ENCODE measurements around the gene HEPACAM. TPM values are rescaled to one million over a fixed set of nuclear protein-coding genes. Genes with fewer than 3 reads are reported as not detected.

The HEPACAM gene
- total RNA-seq, 4 donors from 2014 or later = 8.7 to 18.4 (median 15.3) TPM

DNA sequence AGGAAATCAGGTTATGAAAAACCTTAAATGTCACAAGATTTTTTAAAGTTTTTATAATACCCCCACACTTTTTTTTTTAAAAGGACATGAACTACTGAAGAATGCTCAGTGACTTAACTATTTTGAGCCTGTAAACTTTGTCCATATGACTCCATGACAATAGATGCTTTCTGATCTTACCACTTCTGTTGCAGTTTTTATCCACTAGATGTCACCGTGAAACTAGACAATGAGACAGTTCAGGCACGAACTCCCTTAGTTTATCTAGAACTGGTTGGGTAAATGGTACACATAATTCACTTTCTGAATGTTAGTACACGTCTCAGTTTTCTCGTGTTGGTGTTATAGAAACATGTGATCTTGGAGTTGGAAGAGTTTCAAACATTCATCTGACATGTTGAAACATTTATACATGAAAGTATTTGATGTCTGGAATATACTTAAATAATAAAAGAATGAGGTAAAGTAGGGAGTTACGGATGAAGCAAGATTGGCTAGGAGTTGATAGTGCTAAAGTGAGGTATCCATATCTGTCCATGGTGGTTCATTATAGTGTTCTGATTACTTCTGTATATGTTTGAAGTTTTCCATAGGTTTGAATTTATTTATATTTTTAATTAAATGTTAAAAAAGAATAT, 26.2 kb upstream of the HEPACAM start:
- TF ChIP-seq, protein P1, sequence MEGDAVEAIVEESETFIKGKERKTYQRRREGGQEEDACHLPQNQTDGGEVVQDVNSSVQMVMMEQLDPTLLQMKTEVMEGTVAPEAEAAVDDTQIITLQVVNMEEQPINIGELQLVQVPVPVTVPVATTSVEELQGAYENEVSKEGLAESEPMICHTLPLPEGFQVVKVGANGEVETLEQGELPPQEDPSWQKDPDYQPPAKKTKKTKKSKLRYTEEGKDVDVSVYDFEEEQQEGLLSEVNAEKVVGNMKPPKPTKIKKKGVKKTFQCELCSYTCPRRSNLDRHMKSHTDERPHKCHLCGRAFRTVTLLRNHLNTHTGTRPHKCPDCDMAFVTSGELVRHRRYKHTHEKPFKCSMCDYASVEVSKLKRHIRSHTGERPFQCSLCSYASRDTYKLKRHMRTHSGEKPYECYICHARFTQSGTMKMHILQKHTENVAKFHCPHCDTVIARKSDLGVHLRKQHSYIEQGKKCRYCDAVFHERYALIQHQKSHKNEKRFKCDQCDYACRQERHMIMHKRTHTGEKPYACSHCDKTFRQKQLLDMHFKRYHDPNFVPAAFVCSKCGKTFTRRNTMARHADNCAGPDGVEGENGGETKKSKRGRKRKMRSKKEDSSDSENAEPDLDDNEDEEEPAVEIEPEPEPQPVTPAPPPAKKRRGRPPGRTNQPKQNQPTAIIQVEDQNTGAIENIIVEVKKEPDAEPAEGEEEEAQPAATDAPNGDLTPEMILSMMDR (IDR thresholded peaks at IDR 0.05) = peak; percentile 45 to 76 (median 61)
- no peak for TF ChIP-seq POLR2A (IDR thresholded peaks at IDR 0.05)
- Histone ChIP-seq H3K4me3 (no peak overlapping the region), H3K9me3 (no peaks in the 10 kb centered on the region), H3K4me1 (no peaks in the 10 kb centered on the region), H3K36me3 (no peaks in the 10 kb centered on the region), H3K27ac (no peak overlapping the region), H3K27me3 (no peaks in the 10 kb centered on the region)
- WGBS, 2 donors = 18 to 21% methylated on average over 5 of the region's 5 CpGs
- peak in 1 of 2 donors; percentile 55 for DNase-seq (ENCODE audit: low spot score in 2 of 2)

DNA sequence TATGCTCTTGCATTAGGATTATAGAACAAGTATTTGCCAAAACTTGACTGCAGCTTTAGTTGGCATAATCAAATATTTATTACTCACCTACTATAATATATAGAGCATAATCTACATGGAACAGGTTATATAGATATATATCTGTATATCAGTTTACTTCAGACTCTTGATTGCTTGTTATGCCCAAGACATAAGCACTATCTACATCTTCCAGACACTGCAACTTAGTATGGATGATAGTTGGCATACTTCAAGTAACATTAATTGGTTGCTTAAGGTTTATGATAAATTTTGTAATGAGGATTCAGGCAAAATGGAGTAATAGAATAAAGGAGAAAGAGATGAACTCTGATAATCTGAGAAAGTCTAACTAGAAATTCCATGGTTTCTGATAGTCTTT, 19.2 kb upstream of the HEPACAM start:
- no peaks in the 10 kb centered on the region for H3K9me3 ChIP-seq
- no peaks in the 10 kb centered on the region for H3K27me3 ChIP-seq
- DNase-seq (ENCODE audit: low spot score in 2 of 2) = no peak
- no peaks in the 10 kb centered on the region for H3K36me3 ChIP-seq
- no peak for TF ChIP-seq EP300 (IDR thresholded peaks at IDR 0.05)
- TF ChIP-seq POLR2A (IDR thresholded peaks at IDR 0.05) = no peak
- TF ChIP-seq, protein P1 (IDR thresholded peaks at IDR 0.05) = no peak
- H3K4me3 ChIP-seq = no peak overlapping the region
- peaks cover 0 to 19% (median 5%) of the 10 kb centered on the region in 4 donors for H3K4me1 ChIP-seq
- no peak overlapping the region for H3K27ac ChIP-seq

GRCh38 chr11:124954590-124954955, 18.7 kb upstream of the HEPACAM start:
- no peak for DNase-seq (ENCODE audit: low spot score in 2 of 2)
- peaks cover 0 to 19% (median 5%) of the 10 kb centered on the region in 4 donors for H3K4me1 ChIP-seq
- H3K27me3 ChIP-seq = no peaks in the 10 kb centered on the region
- TF ChIP-seq EP300 (IDR thresholded peaks at IDR 0.05) (no peak), POLR2A (IDR thresholded peaks at IDR 0.05) (no peak)
- TF ChIP-seq, protein P1 (IDR thresholded peaks at IDR 0.05) = no peak
- H3K9me3 ChIP-seq = no peaks in the 10 kb centered on the region
- peak overlapping the region in 3 of 4 donors; percentile 72 to 93 (median 91) for H3K27ac ChIP-seq
- H3K4me3 ChIP-seq = peak overlapping the region; percentile 54 to 77 (median 62)
- 29 to 32% methylated on average over 6 of the region's 6 CpGs for WGBS, 2 donors
- H3K36me3 ChIP-seq = no peaks in the 10 kb centered on the region

- Histone ChIP-seq H3K4me3 (peak within 1 kb of the TSS; percentile 54 to 77 (median 62)), H3K27me3 (no peaks in the 10 kb centered on the region), H3K9me3 (no peaks in the 10 kb centered on the region), H3K27ac (peak within 1 kb of the TSS; percentile 72 to 93 (median 82)), H3K36me3 (no peaks in the 10 kb centered on the region), H3K4me1 (peaks cover 0 to 19% (median 5%) of the 10 kb centered on the region in 4 donors)
- peak; percentile 95 to 96 for DNase-seq (ENCODE audit: low spot score in 2 of 2)
- TF ChIP-seq POLR2A (IDR thresholded peaks at IDR 0.05) (peak; percentile 86 to 94), EP300 (IDR thresholded peaks at IDR 0.05) (peak; percentile 94 to 99)
- TF ChIP-seq, protein P1 (IDR thresholded peaks at IDR 0.05) = peak in 1 of 5 experiments; percentile 34
- 0 to 1% methylated on average over 42 to 53 of the region's 54 CpGs for WGBS, 2 donors
Observed at GRCh38 chr11:124953753-124954589, 18.1 kb upstream of the HEPACAM start, which contains the start of gene CCDC15. Gene CCDC15, plus strand, starts transcription at chr11:124954202. Its CDS starts 531 bp downstream, at chr11:124954733.

DNA sequence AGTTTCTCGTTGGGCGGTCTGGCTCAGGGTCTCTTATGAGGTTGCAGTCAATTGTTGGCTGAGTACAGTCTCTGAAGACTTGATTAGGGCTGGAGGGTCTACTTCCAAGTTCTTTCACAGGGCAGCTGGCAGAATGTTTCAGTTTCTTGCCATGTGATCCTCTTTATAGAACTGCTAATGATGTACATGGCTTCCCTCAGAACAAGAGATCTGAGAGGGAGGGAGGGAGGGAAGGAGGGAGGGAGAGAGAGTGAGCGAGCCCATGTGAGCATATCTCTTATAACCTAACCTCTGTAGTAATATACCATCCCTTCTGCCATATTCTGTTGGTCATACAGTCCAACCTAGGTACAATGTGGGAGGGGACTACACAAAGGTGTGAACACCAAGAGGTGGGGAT, 15.5 kb upstream of the HEPACAM start:
- WGBS, 2 donors = 80 to 86% methylated on average over 3 of the region's 3 CpGs
- H3K27me3 ChIP-seq = no peaks in the 10 kb centered on the region
- H3K9me3 ChIP-seq = no peaks in the 10 kb centered on the region
- TF ChIP-seq POLR2A (IDR thresholded peaks at IDR 0.05) (no peak), EP300 (IDR thresholded peaks at IDR 0.05) (no peak)
- TF ChIP-seq, protein P1 (IDR thresholded peaks at IDR 0.05) = no peak
- no peaks in the 10 kb centered on the region for H3K36me3 ChIP-seq
- peaks cover 0 to 30% (median 5%) of the 10 kb centered on the region in 4 donors for H3K4me1 ChIP-seq
- no peak overlapping the region for H3K27ac ChIP-seq
- DNase-seq (ENCODE audit: low spot score in 2 of 2) = no peak
- no peak overlapping the region for H3K4me3 ChIP-seq

Measured in tibial nerve (tissue), 4 donors.